ENCODE data around the gene IGFBP6.

The IGFBP6 gene

GRCh38 chr12:53057816-53058500, 39.5 kb upstream of the IGFBP6 start:
- Histone ChIP-seq H3K4me2 (ENCODE audit: low read length) (no peak overlapping the region), H3K9ac (ENCODE audit: low read length) (no peak overlapping the region), H4K20me1 (ENCODE audit: insufficient read depth, low read length) (no peaks in the 10 kb centered on the region), H3K4me3 (ENCODE audit: low read depth, low read length, poor library complexity, severe bottlenecking) (no peak overlapping the region), H3F3A (ENCODE audit: insufficient read depth, low read length) (no peaks in the 10 kb centered on the region), H3K27me3 (ENCODE audit: insufficient read depth, low read length) (peaks cover 7% of the 10 kb centered on the region; the same call in 1 of the 2 replicates), H3K9me2 (ENCODE audit: low read depth, low read length) (no peaks in the 10 kb centered on the region), H2AFZ (ENCODE audit: low read length) (no peak overlapping the region), H3K4me1 (ENCODE audit: insufficient read depth, low read length, severe bottlenecking) (peaks cover 16% of the 10 kb centered on the region), H3K27ac (ENCODE audit: low read depth, low read length, poor library complexity, severe bottlenecking) (no peak overlapping the region), H3K9me3 (ENCODE audit: low read length) (no peaks in the 10 kb centered on the region), H3K36me3 (ENCODE audit: insufficient read depth, low read length) (no peaks in the 10 kb centered on the region), H3K79me2 (ENCODE audit: insufficient read depth, low read length) (no peaks in the 10 kb centered on the region)
- TF ChIP-seq, protein P1, sequence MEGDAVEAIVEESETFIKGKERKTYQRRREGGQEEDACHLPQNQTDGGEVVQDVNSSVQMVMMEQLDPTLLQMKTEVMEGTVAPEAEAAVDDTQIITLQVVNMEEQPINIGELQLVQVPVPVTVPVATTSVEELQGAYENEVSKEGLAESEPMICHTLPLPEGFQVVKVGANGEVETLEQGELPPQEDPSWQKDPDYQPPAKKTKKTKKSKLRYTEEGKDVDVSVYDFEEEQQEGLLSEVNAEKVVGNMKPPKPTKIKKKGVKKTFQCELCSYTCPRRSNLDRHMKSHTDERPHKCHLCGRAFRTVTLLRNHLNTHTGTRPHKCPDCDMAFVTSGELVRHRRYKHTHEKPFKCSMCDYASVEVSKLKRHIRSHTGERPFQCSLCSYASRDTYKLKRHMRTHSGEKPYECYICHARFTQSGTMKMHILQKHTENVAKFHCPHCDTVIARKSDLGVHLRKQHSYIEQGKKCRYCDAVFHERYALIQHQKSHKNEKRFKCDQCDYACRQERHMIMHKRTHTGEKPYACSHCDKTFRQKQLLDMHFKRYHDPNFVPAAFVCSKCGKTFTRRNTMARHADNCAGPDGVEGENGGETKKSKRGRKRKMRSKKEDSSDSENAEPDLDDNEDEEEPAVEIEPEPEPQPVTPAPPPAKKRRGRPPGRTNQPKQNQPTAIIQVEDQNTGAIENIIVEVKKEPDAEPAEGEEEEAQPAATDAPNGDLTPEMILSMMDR (IDR thresholded peaks at IDR 0.05; ENCODE audit: low read length): no peak
- no peak for TF ChIP-seq EZH2 (IDR thresholded peaks at IDR 0.05; ENCODE audit: borderline replicate concordance, low read length)

DNA sequence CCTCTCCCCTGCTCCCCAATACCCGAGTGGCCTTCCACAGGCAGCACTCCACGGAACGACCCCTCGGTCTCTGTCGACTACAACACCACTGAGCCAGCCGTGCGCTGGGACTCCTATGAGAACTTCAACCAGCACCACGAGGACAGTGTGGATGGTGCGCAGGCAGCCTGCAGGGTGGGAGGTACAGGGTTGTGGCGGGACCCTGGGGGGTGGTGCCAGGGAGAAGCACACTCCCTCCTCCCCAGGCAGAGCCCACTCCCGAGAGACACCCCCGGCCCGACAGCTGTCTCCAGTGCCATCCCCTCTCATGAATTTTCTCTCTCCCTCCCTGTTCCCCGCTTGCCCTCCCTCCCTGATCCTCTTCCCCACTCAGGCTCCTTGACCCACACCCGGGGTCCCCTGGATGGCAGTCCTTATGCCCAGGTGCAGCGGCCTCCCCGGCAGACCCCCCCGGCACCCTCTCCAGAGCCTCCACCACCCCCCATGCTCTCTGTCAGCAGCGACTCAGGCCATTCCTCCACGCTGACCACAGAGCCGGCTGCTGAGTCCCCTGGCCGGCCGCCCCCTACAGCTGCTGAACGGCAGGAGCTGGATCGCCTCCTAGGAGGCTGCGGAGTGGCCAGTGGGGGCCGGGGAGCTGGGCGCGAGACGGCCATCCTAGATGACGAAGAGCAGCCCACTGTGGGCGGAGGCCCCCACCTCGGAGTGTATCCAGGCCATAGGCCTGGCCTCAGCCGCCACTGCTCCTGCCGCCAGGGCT, 38.6 kb upstream of the IGFBP6 start:
- H2AFZ ChIP-seq (ENCODE audit: low read length): no peak overlapping the region
- H3K4me2 ChIP-seq (ENCODE audit: low read length): no peak overlapping the region
- no peaks in the 10 kb centered on the region for H3K9me2 ChIP-seq (ENCODE audit: low read depth, low read length)
- H3K9ac ChIP-seq (ENCODE audit: low read length): no peak overlapping the region
- H3K79me2 ChIP-seq (ENCODE audit: insufficient read depth, low read length): no peaks in the 10 kb centered on the region
- peaks cover 7% of the 10 kb centered on the region; the same call in 1 of the 2 replicates for H3K27me3 ChIP-seq (ENCODE audit: insufficient read depth, low read length)
- H3K4me1 ChIP-seq (ENCODE audit: insufficient read depth, low read length, severe bottlenecking): peaks cover 10% of the 10 kb centered on the region
- H3K36me3 ChIP-seq (ENCODE audit: insufficient read depth, low read length): peaks cover 4% of the 10 kb centered on the region; the same call in 1 of the 2 replicates
- no peaks in the 10 kb centered on the region for H3K9me3 ChIP-seq (ENCODE audit: low read length)
- no peaks in the 10 kb centered on the region for H3F3A ChIP-seq (ENCODE audit: insufficient read depth, low read length)
- H3K27ac ChIP-seq (ENCODE audit: low read depth, low read length, poor library complexity, severe bottlenecking): no peak overlapping the region
- no peak overlapping the region for H3K4me3 ChIP-seq (ENCODE audit: low read depth, low read length, poor library complexity, severe bottlenecking)
- TF ChIP-seq, protein P1 (IDR thresholded peaks at IDR 0.05; ENCODE audit: low read length): no peak
- no peak for TF ChIP-seq EZH2 (IDR thresholded peaks at IDR 0.05; ENCODE audit: borderline replicate concordance, low read length)
- H4K20me1 ChIP-seq (ENCODE audit: insufficient read depth, low read length): no peaks in the 10 kb centered on the region

DNA sequence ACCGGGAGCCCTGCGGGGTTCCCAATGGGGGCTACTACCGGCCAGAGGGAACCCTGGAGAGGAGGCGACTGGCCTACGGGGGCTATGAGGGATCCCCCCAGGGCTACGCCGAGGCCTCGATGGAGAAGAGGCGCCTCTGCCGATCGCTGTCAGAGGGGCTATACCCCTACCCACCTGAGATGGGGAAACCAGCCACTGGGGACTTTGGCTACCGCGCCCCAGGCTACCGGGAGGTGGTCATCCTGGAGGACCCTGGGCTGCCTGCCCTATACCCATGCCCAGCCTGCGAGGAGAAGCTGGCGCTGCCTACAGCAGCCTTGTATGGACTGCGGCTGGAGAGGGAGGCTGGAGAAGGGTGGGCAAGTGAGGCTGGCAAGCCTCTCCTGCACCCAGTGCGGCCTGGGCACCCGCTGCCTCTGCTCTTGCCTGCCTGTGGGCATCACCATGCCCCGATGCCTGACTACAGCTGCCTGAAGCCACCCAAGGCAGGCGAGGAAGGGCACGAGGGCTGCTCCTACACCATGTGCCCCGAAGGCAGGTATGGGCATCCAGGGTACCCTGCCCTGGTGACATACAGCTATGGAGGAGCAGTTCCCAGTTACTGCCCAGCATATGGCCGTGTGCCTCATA, 37.9 kb upstream of the IGFBP6 start:
- Histone ChIP-seq H3K36me3 (ENCODE audit: insufficient read depth, low read length) (peaks cover 10% of the 10 kb centered on the region; the same call in 1 of the 2 replicates), H3K9me2 (ENCODE audit: low read depth, low read length) (no peaks in the 10 kb centered on the region), H3K4me1 (ENCODE audit: insufficient read depth, low read length, severe bottlenecking) (peaks cover 10% of the 10 kb centered on the region), H3K27ac (ENCODE audit: low read depth, low read length, poor library complexity, severe bottlenecking) (no peak overlapping the region), H4K20me1 (ENCODE audit: insufficient read depth, low read length) (no peaks in the 10 kb centered on the region), H3K9ac (ENCODE audit: low read length) (no peak overlapping the region), H3K4me2 (ENCODE audit: low read length) (no peak overlapping the region), H3F3A (ENCODE audit: insufficient read depth, low read length) (no peaks in the 10 kb centered on the region), H3K9me3 (ENCODE audit: low read length) (no peaks in the 10 kb centered on the region), H3K4me3 (ENCODE audit: low read depth, low read length, poor library complexity, severe bottlenecking) (no peak overlapping the region), H2AFZ (ENCODE audit: low read length) (no peak overlapping the region), H3K27me3 (ENCODE audit: insufficient read depth, low read length) (peaks cover 7% of the 10 kb centered on the region; the same call in 1 of the 2 replicates), H3K79me2 (ENCODE audit: insufficient read depth, low read length) (no peaks in the 10 kb centered on the region)
- TF ChIP-seq, protein P1 (IDR thresholded peaks at IDR 0.05; ENCODE audit: low read length): no peak
- no peak for TF ChIP-seq EZH2 (IDR thresholded peaks at IDR 0.05; ENCODE audit: borderline replicate concordance, low read length)
